ENCODE data around the gene ZNF316.
"Not testable (repeated sequence)": the region's sequence is repeated elsewhere in the genome, so short reads cannot be mapped to it uniquely, and the experiment has no call there.

The ZNF316 gene

GRCh38 chr7:6621195-6622133, 15.7 kb upstream of the ZNF316 start:
- DNase-seq (ENCODE audit: low spot score): peak; percentile 75

- DNase-seq (ENCODE audit: low spot score): no peak
These were observed 14.9 kb upstream of the ZNF316 start for GRCh38 chr7:6622134-6622710.

DNA sequence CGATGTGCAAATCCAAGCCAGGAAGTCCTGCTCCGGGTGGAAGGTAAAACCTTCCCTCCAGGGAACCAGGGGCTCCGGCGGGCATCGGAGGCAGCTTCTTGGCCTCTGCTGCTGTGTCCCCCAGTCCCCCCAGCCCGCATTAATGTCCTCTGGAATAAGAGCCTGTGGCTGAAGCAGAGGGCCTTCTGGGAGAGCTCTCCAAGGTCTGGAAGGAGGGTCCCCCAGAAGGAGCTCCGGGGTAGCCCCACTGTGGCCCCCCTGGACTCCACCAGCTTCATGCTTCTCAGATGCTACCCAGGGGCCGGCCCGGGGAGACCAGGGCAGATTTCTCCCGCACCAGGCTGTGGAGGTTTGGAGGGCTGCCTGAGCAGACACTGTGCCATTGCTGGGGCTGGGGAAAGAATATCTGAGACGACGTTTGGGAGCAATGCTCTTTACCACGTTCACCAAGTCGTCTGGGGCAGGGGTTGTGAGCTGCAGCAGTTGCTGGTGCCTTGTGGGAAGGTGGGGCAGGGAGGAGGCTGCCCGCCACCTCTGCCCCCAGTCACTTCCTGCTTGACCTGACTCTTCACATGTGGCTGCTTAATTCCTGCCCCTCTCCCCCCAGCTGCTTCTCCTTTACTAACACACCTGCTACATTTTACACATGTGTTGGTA, 13.4 kb upstream of the ZNF316 start:
- DNase-seq (ENCODE audit: low spot score): no peak

- DNase-seq (ENCODE audit: low spot score): no peak
These were observed 12.9 kb upstream of the ZNF316 start for GRCh38 chr7:6624246-6624611.

- DNase-seq (ENCODE audit: low spot score): no peak
These were observed 9.1 kb upstream of the ZNF316 start for GRCh38 chr7:6628045-6628444.

DNA sequence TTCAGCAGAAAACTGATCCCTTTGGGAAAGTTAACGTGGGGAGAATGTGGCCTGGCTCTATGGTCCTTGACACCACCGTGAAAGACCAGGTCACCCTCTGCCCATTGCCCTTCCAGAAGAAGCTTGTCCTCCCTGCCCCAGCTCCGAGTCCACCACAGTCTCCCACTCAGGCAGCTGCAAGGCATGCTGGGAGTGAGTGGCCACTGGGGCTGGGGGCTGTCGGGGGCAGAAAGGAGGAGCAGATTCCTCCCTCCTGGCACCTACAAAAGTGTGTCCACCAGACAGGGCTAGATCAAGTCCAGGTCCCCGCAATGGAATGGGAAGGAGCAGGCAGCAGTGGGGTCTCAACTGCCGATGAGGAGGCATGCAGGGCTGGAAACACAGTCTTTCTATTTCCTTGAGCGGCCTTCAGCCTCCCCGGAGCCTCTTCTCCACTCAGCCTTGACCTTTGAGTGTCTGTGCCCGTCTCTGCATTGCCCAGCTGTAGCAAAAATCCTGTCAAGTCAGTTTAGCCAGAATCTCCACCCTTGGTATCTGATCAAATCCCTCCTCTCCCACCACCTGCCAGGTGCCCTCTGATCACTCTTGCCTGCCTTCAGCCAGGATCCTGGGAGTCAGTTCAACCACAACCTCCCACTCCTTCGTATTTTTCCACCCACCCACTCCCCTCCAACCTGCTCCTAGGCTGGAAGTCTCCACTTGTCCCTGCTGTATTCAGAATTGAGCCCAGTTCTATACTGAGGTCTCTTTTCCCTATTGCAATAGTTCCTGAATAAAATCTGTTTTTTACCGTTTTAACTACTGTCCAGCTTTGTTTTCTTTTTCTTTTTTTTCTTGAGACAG, 6.9 kb upstream of the ZNF316 start:
- DNase-seq (ENCODE audit: low spot score): no peak

DNA sequence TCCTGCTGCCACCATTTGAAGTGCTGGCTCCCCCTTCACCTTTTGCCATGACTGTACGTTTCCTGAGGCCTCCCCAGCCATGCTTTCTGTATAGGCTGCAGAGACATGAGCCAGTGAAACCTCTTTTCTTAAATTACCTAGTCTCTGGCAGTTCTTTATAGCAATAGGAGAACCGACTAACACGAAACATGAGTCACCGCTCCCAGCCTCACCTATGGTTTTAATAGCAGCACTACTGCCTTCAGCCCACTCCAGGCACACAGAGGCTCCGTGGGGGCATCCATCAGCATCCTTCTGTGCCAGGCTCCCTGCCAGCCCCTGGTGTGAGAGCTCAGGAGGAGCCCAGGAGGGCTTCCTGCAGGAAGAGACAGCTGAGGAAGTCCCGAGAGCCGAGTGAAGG, 5.5 kb upstream of the ZNF316 start:
- DNase-seq (ENCODE audit: low spot score): no peak

GRCh38 chr7:6634021-6634420, 3.1 kb upstream of the ZNF316 start:
- no peak for DNase-seq (ENCODE audit: low spot score)

- not testable (repeated sequence) for DNase-seq (ENCODE audit: low spot score)
These were observed 2.1 kb upstream of the ZNF316 start for GRCh38 chr7:6634971-6635370.

- peak; percentile 95 for DNase-seq (ENCODE audit: low spot score)
These were observed 569 bp downstream of the ZNF316 start for GRCh38 chr7:6637544-6638229.

- DNase-seq (ENCODE audit: low spot score): no peak
These were observed 1.9 kb downstream of the ZNF316 start for GRCh38 chr7:6639032-6639431.

GRCh38 chr7:6639627-6640026, 2.5 kb downstream of the ZNF316 start:
- DNase-seq (ENCODE audit: low spot score): no peak

- no peak for DNase-seq (ENCODE audit: low spot score)
These were observed 3.2 kb downstream of the ZNF316 start for GRCh38 chr7:6640246-6640721.

- no peak for DNase-seq (ENCODE audit: low spot score)
These were observed 4.4 kb downstream of the ZNF316 start for GRCh38 chr7:6641305-6642035.

DNA sequence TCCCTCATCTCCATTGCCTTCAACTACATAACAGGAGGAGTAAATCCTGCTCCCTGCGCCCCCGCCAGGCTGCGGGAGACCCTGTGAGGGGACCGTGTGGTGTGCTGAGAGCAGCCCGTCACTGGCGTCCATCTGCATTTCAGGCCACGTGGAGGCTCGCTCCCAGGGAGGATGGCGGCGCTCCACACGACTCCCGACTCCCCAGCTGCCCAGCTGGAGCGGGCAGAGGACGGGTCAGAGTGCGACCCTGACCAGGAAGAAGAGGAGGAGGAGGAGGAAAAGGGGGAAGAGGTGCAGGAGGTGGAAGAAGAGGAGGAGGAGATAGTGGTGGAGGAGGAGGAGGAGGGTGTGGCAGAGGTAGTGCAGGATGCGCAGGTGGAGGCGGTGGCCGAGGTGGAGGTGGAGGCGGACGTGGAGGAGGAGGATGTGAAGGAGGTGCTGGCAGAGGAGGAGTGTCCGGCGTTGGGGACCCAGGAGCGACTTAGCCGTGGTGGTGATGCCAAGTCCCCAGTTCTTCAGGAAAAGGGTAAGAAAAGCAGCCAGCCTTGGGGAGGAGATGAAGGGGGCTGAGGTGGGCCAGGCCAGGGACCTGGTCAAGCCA, 5.2 kb downstream of the ZNF316 start:
- no peak for DNase-seq (ENCODE audit: low spot score)

- DNase-seq (ENCODE audit: low spot score): no peak
These were observed 5.9 kb downstream of the ZNF316 start for GRCh38 chr7:6642861-6643640.

DNA sequence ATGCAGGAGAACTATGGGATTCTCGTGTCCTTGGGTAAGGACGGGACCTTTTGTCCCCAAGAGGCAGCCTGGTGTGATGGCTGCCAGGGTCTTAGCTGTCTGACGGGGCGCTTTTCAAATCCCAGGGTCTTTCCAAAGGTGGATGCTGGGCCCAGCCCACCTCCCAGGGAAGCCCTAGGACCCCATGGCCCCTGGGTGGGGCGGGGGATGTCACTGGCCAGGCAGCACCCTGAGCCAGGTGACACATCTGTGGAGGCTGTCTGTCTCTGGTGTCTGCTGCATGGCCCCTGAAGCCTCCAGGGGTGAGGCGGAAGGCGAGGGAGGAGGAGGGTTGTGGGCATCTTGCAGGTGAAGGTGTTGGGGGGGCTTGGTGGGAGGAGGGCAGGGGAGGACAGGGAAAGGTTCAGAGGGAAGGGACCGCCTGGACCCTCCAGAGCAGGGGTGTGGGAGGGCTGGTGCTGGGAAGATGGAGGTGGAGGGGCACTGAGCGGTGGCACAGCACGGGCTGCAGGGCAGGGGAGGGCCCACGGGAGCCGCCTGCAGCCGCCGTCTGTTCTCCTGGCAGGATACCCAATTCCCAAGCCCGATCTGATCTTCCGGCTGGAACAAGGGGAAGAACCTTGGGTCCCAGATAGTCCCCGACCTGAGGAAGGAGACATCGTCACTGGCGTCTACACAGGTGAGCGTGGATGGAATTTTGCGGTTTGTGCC, 7.0 kb downstream of the ZNF316 start:
- DNase-seq (ENCODE audit: low spot score): no peak

- DNase-seq (ENCODE audit: low spot score): no peak
These were observed 7.6 kb downstream of the ZNF316 start for GRCh38 chr7:6644728-6645127.

DNA sequence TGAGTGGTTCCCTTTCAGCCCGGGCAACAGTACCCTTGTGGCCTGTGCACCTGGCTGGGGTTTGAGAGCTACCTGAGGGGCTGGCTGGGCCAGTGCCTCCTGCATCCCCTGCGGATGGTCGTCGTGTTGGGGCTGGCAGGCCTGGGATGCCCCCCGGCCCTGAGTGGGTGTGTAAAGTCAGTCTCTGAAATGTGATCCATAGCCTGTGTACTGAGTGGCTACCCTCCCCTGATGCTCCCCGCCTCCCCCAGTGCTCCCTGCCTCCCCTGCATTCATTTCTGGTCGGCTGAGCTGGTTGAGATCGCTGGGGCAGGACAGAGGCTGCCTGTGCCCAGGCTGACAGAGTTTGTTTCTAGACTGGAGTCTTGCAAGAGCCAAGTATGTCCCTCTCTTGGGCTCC, 9.3 kb downstream of the ZNF316 start:
- DNase-seq (ENCODE audit: low spot score): no peak
